HepG2 (cell line): ENCODE measurements around the gene MLLT10. TPM values are rescaled to one million over a fixed set of nuclear protein-coding genes. Genes with fewer than 3 reads are reported as not detected.

Experiments used
- ATAC-seq: fragments of 200-7000 bp; cut with Tn5 transposase; 3 replicates; pipeline ENCODE4 v1.9.1; 2020; ENCODE audit warnings: mild to moderate bottlenecking, moderate library complexity
- BruUV-seq: library from RNA; stranded (reverse); fragments of 400-500 nt; replicated peaks from 2 replicates; lab custom pipeline; 2021; lab: Mats Ljungman, UMichigan
- CTCF ChIA-PET: fragments of 300-600 bp; formaldehyde crosslinking; extraction: SDS; loops from one replicate; lab custom pipeline; 2021; ENCODE audit warnings: low total read pairs, inconsistent platforms, low intra/inter-chr PET ratio; lab: Yijun Ruan, JAX
- POLR2A ChIA-PET: fragments of 350-600 bp; sonication (Branson Sonifier 250); formaldehyde crosslinking; loops from one replicate; lab custom pipeline; 2020; ENCODE audit warnings: antibody characterized with exemption, inconsistent platforms; lab: Yijun Ruan, JAX
- DNase-seq: peaks from one replicate; pipeline ENCODE4 v3.0.0-alpha.2; 2015; ENCODE audit warnings: low spot score
- FAIRE-seq: peaks from 3 replicates; lab custom pipeline; 2011; peaks lifted over from hg19 to GRCh38; lab: Jason Lieb, UNC
- H2AFZ ChIP-seq: one replicate; pipeline ENCODE4 v1.6.1; 2011; ENCODE audit warnings: low read length, inconsistent platforms
- H3K27ac ChIP-seq: fragments of 300-600 bp; 3 replicates; pipeline ENCODE4 v1.8.0; 2011; ENCODE audit warnings: mixed run types, mild to moderate bottlenecking, mixed read lengths, low read length, inconsistent platforms; ENCODE audit not compliant: insufficient read depth; ENCODE audit errors: extremely low read length
- H3K27me3 ChIP-seq, 2 experiments: fragments of 200-600 bp in 1 of 2; 2 replicates in 1 of 2; 3 replicates in 1 of 2; pipeline versions ENCODE4 v1.6.0 to v1.8.0; 2011; ENCODE audit warnings: low read length in 2 of 2, mild to moderate bottlenecking in 2 of 2, moderate library complexity in 2 of 2, inconsistent platforms in 1 of 2; ENCODE audit not compliant: insufficient read depth in 2 of 2, control insufficient read depth in 1 of 2
- H3K36me3 ChIP-seq, 2 experiments: fragments of 200-600 bp in 1 of 2; replicated peaks in 1 of 2; 2 replicates in 1 of 2; 3 replicates in 1 of 2; pipeline versions ENCODE4 v1.5.1 to v1.8.0; 2011; ENCODE audit warnings: low read length in 2 of 2, inconsistent platforms in 1 of 2; ENCODE audit not compliant: insufficient read depth in 2 of 2, control insufficient read depth in 1 of 2
- H3K4me1 ChIP-seq: 2 replicates; pipeline ENCODE4 v1.5.1; 2012; ENCODE audit warnings: low read length, inconsistent platforms; ENCODE audit not compliant: insufficient read depth
- H3K4me2 ChIP-seq: 2 replicates; pipeline ENCODE4 v1.6.0; 2011; ENCODE audit warnings: low read depth, low read length, inconsistent platforms
- H3K4me3 ChIP-seq, 3 experiments: fragments of 200-600 bp in 1 of 3; sonication (generic), shearing (Covaris generic) in 1 of 3; replicated peaks in 1 of 3; 2 replicates each; pipeline ENCODE4 v1.5.1; 2011 to 2016; ENCODE audit warnings: low read length in 3 of 3, inconsistent platforms in 2 of 3, low read depth in 2 of 3, mild to moderate bottlenecking in 2 of 3, control low read depth in 1 of 3, mixed read lengths in 1 of 3; ENCODE audit not compliant: insufficient read depth in 1 of 3
- H3K79me2 ChIP-seq: one replicate; pipeline ENCODE4 v1.6.1; 2011; ENCODE audit warnings: low read length, inconsistent platforms; ENCODE audit not compliant: insufficient read depth
- H3K9ac ChIP-seq: 2 replicates; pipeline ENCODE4 v1.6.0; 2011; ENCODE audit warnings: mild to moderate bottlenecking, low read depth, low read length, inconsistent platforms; ENCODE audit not compliant: insufficient read depth
- H3K9me3 ChIP-seq: 2 replicates; pipeline ENCODE4 v1.5.1; 2012; ENCODE audit warnings: mild to moderate bottlenecking, low read length
- H4K20me1 ChIP-seq: 2 replicates; pipeline ENCODE4 v1.6.0; 2011; ENCODE audit warnings: inconsistent platforms, mild to moderate bottlenecking, low read length, moderate library complexity; ENCODE audit not compliant: insufficient read depth
- KLF16 ChIP-seq, 2 experiments: sonication (generic) in 1 of 2; formaldehyde crosslinking in 1 of 2; IDR thresholded peaks; 2 replicates each; pipeline versions ENCODE4 v1.6.1 to v1.8.0; 2016 to 2023; ENCODE audit warnings: missing genetic modification reagents in 2 of 2, missing compliant biosample characterization in 1 of 2
- PRPF4 ChIP-seq: fragments of 200-400 bp; formaldehyde crosslinking; IDR thresholded peaks from 2 replicates; pipeline ENCODE4 v1.6.1; 2016; ENCODE audit warnings: low read length, low read depth; ENCODE audit not compliant: poor library complexity, severe bottlenecking
- ZBTB38 ChIP-seq: sonication (generic); formaldehyde crosslinking; IDR thresholded peaks from 2 replicates; pipeline ENCODE4 v1.5.1; 2020; ENCODE audit warnings: mild to moderate bottlenecking, missing genetic modification reagents
- ZFAT ChIP-seq: sonication (generic); formaldehyde crosslinking; conservative IDR thresholded peaks from 2 replicates; pipeline ENCODE4 v1.8.1; 2023; ENCODE audit warnings: missing genetic modification reagents, inconsistent platforms
- ZNF564 ChIP-seq: sonication (generic); formaldehyde crosslinking; IDR thresholded peaks from 2 replicates; pipeline ENCODE4 v1.8.1; 2023; ENCODE audit warnings: mild to moderate bottlenecking, missing genetic modification reagents
- WGBS: methylation state at CpG from one replicate; pipeline ENCODE4 v1.1.6; 2017; ENCODE audit warnings: low lambda C conversion rate; 5-methylcytosine and 5-hydroxymethylcytosine counted together
- in situ Hi-C: cut with HindIII; loops from 2 replicates; pipeline ENCODE4 v1.10.0; 2017; ENCODE audit warnings: low pct_unique_long_range_greater_than_20kb; ENCODE audit not compliant: extremely low pct_ligation_motif_present
- intact Hi-C: fragments of 100-400 bp; cut with micrococcal nuclease; formaldehyde crosslinking; loops from one replicate; pipeline ENCODE4 v1.10.0; 2022; ENCODE audit not compliant: unreplicated experiment
- polyA plus RNA-seq, 8 experiments: library from polyadenylated mRNA; depleted of rRNA in 3 of 8; stranded (reverse) in 7 of 8; unstranded in 1 of 8; fragments of >200 nt; fragmentation: Illumina TruSeq in 4 of 8; extraction: Trizol in 4 of 8; gene quantifications; 2 replicates each; pipeline versions ENCODE4 v1.2.1 to v1.2.3, GENCODE V29; 2011 to 2016; ENCODE audit warnings: low read depth in 4 of 8, missing spikeins in 1 of 8, mixed read lengths in 1 of 8; ENCODE audit not compliant: insufficient read depth in 1 of 8
- total RNA-seq, 5 experiments: library from RNA; depleted of rRNA; stranded (reverse); fragments of >200 nt; fragmentation: Illumina TruSeq; extraction: Trizol; gene quantifications; 2 replicates each; pipeline ENCODE4 v1.2.3, GENCODE V29; 2016; ENCODE audit warnings: low read depth in 1 of 5
- TF ChIP-seq, protein P1 (sequence below): conservative IDR thresholded peaks from 2 replicates; pipeline ENCODE4 v1.6.1; 2018; ENCODE audit warnings: missing genetic modification reagents

Gene MLLT10
- total and polyA plus RNA-seq, 2 of the 13 experiments (the other 11 are each of a cell fraction or from before 2014, with no cell fraction given): 51.3 to 84.1 TPM

DNA sequence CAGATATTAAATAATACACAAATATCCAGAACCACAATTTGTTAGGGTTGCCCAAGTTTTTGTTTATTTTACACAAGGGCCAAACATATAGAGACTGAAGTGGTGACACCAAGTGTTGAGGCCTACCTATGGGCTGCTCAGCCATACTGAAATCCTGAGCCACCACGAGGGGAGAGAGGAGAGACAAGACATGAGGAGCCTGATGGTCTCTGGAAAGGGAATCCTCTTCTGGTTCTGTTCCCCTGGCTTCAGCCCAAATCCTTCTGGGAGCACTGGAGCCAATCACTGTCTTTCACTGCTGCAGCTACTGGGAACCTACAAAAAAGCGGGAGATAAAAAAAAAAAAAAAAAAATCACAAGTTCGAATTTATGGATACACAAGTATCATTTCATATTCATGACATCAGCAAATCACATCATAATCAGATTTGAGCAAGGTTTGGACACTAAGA, 10.4 kb upstream of the MLLT10 start (continued):
- TF ChIP-seq, protein P1, sequence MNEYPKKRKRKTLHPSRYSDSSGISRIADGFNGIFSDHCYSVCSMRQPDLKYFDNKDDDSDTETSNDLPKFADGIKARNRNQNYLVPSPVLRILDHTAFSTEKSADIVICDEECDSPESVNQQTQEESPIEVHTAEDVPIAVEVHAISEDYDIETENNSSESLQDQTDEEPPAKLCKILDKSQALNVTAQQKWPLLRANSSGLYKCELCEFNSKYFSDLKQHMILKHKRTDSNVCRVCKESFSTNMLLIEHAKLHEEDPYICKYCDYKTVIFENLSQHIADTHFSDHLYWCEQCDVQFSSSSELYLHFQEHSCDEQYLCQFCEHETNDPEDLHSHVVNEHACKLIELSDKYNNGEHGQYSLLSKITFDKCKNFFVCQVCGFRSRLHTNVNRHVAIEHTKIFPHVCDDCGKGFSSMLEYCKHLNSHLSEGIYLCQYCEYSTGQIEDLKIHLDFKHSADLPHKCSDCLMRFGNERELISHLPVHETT (CRISPR knock-in tag): no peak
- peak; percentile 37; the same call in 1 of the 2 replicates for TF ChIP-seq ZBTB38 (CRISPR knock-in tag)

DNA sequence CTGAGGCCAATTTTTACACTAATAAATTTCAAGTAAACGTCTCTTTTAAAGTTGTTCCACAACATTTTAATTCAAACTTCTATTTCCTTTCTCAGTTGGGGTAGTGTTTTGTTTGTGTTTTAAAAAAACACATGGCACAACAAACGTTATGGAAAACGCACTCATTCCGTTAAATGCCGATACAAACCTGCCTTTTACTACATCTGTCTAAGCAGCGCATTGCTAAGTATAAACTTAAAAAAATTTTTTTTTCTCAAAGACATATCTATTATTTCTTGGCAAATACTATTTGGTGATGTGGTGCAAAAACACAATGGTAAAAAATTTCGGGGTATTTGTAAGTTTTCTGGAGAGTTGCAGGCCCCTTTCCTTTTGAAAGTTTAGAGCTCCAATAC, 9.9 kb upstream of the MLLT10 start:
- WGBS: 42% methylated on average over 7 of the region's 7 CpGs
- intact Hi-C loops: loop anchor here (2.0 kb wide), 1 partner anchor 27 kb away; no protein-coding TSS in a partner anchor
- ChIA-PET CTCF (no interaction called here), POLR2A (interaction anchor here (0.6 to 5.0 kb wide), 5 partner anchors 9 to 27 kb away, joined by 3 to 294 read pairs (median 6); no protein-coding TSS in a partner anchor)
- ATAC-seq (no peak), FAIRE-seq (no peak), DNase-seq (no peak)
- Histone ChIP-seq H3K4me2 (peak overlapping the region; percentile 95), H3K4me3 (peak overlapping the region; percentile 51 to 79 (median 77)), H3K4me1 (peaks cover 43% of the 10 kb centered on the region), H3K36me3 (no peaks in the 10 kb centered on the region), H3K9me3 (no peaks in the 10 kb centered on the region), H2AFZ (peak overlapping the region; percentile 48), H3K27ac (peak overlapping the region; percentile 95), H3K79me2 (peaks cover 20% of the 10 kb centered on the region), H4K20me1 (no peaks in the 10 kb centered on the region), H3K9ac (peak overlapping the region; percentile 92), H3K27me3 (no peaks in the 10 kb centered on the region)
- TF ChIP-seq KLF16 (CRISPR knock-in tag; IDR thresholded peaks at IDR 0.05) (no peak), ZFAT (CRISPR knock-in tag) (0 out of 2 replicates have a peak, but pooled peaks have one; percentile 36), PRPF4 (peak; percentile 79), ZNF564 (CRISPR knock-in tag) (0 out of 2 replicates have a peak, but pooled peaks have one; percentile 10)
- BruUV-seq: no TSS peak
- in situ Hi-C loops: loop anchor here (25.0 kb wide), 1 partner anchor 788 kb away; the partner anchor contains the start of genes BMI1 and COMMD3
